ENCODE data around the gene KDELR3. TPM values are rescaled to one million over a fixed set of nuclear protein-coding genes. Genes with fewer than 3 reads are reported as not detected.

Gene KDELR3
- total RNA-seq, 1 experiment from 2014 or later, result 15.5 TPM

GRCh38 chr22:38531251-38531938 lies 63.5 kb downstream of the KDELR3 start:
- intact Hi-C loops (cut with micrococcal nuclease; ENCODE audit: unreplicated experiment), result no loop called here
- ChIA-PET POLR2A (ENCODE audit: unreplicated experiment) (no interaction called here), CTCF (no interaction called here)
- H3K36me3 ChIP-seq (ENCODE audit: low read depth), result no peaks in the 10 kb centered on the region
- no peak overlapping the region for H3K4me3 ChIP-seq
- H3F3A ChIP-seq (ENCODE audit: insufficient read depth, low read depth), result no peaks in the 10 kb centered on the region
- H3K27ac ChIP-seq, result no peak overlapping the region
- no peak overlapping the region for H3K4me2 ChIP-seq
- BruUV-seq (replicated peaks), result no TSS peak
- H4K20me1 ChIP-seq (ENCODE audit: insufficient read depth), result no peaks in the 10 kb centered on the region
- no peaks in the 10 kb centered on the region for H3K4me1 ChIP-seq (replicated peaks; ENCODE audit: insufficient read depth)
- no peak for DNase-seq
- TF ChIP-seq EZH2 (IDR thresholded peaks at IDR 0.05; ENCODE audit: low read depth), result no peak
- no peak for TF ChIP-seq CTCF (conservative IDR thresholded peaks at IDR 0.05)
- H3K9me3 ChIP-seq (ENCODE audit: insufficient read depth, low read depth), result no peaks in the 10 kb centered on the region
- H3K79me2 ChIP-seq (ENCODE audit: low read depth), result no peaks in the 10 kb centered on the region
- 0 out of 2 replicates have a peak overlapping the region, but pooled peaks have one; percentile 18 for H2AFZ ChIP-seq
- H3K27me3 ChIP-seq (ENCODE audit: insufficient read depth, low read depth), result no peaks in the 10 kb centered on the region
- no peaks in the 10 kb centered on the region for H3K9me2 ChIP-seq (ENCODE audit: insufficient read depth)

Other genes with a start within 250 kb of the KDELR3 start
- gene TMEM184B, start 195.1 kb upstream of the KDELR3 start, total RNA-seq (2021), result 185 and 192 TPM in 2 replicates
- 331 and 348 TPM in 2 replicates for gene CSNK1E, start 150.7 kb upstream of the KDELR3 start, total RNA-seq (2021)
- gene KCNJ4, start 12.9 kb upstream of the KDELR3 start, total RNA-seq (2021), result 0.18 and 0.22 TPM in 2 replicates
- gene DDX17, start 38.2 kb downstream of the KDELR3 start, total RNA-seq (2021), result 511 and 648 TPM in 2 replicates
- 5.6 and 6.3 TPM in 2 replicates for gene DMC1, start 102.1 kb downstream of the KDELR3 start, total RNA-seq (2021)
- gene FAM227A, start 188.3 kb downstream of the KDELR3 start, total RNA-seq (2021), result 8.8 and 9.8 TPM in 2 replicates
- gene CBY1, start 188.5 kb downstream of the KDELR3 start, total RNA-seq (2021), result 58.9 and 61.8 TPM in 2 replicates
- 106 and 120 TPM in 2 replicates for gene TOMM22, start 213.9 kb downstream of the KDELR3 start, total RNA-seq (2021)
- 102 and 110 TPM in 2 replicates for gene JOSD1, start 232.8 kb downstream of the KDELR3 start, total RNA-seq (2021)
- 79.3 and 94.7 TPM in 2 replicates for gene GTPBP1, start 237.8 kb downstream of the KDELR3 start, total RNA-seq (2021)

Data from PC-9 (cell line).